HG03095 (cell line): ENCODE results near the gene APOC3.
"Not testable (repeated sequence)": the region's sequence is repeated elsewhere in the genome, so short reads cannot be mapped to it uniquely, and the experiment has no call there.

Experiments used
- ATAC-seq: cut with Tn5 transposase; IDR thresholded peaks from one replicate; pipeline ENCODE4 v1.9.1; 2021; ENCODE audit warnings: moderate library complexity; ENCODE audit not compliant: unreplicated experiment

Gene APOC3

GRCh38 chr11:116801662-116802061, 28.0 kb upstream of the APOC3 start:
- not testable (repeated sequence) for ATAC-seq

- ATAC-seq, result no peak
Measured at GRCh38 chr11:116804001-116804400, 25.7 kb upstream of the APOC3 start.

GRCh38 chr11:116807601-116808261, 22.0 kb upstream of the APOC3 start:
- ATAC-seq, result no peak

- no peak for ATAC-seq
Measured at GRCh38 chr11:116808262-116809175, 21.2 kb upstream of the APOC3 start.

GRCh38 chr11:116811194-116811593, 18.5 kb upstream of the APOC3 start:
- no peak for ATAC-seq

- no peak for ATAC-seq
Measured at GRCh38 chr11:116812109-116812508, 17.6 kb upstream of the APOC3 start.

- no peak for ATAC-seq
Measured at GRCh38 chr11:116813170-116813569, 16.5 kb upstream of the APOC3 start.

GRCh38 chr11:116813781-116814471, 15.8 kb upstream of the APOC3 start:
- ATAC-seq, result no peak

GRCh38 chr11:116814502-116814901, 15.2 kb upstream of the APOC3 start:
- no peak for ATAC-seq

GRCh38 chr11:116819049-116819448, 10.7 kb upstream of the APOC3 start:
- ATAC-seq, result no peak

- no peak for ATAC-seq
Measured at GRCh38 chr11:116821050-116821918, 8.4 kb upstream of the APOC3 start.

- ATAC-seq, result no peak
Measured at GRCh38 chr11:116822575-116822974, 7.1 kb upstream of the APOC3 start.

- ATAC-seq, result no peak
Measured at GRCh38 chr11:116823031-116823843, 6.5 kb upstream of the APOC3 start, which contains the start of gene APOA4. TSS of gene APOA4 (minus strand) at chr11:116823304. CDS start at chr11:116823191, 113 bp downstream.

- no peak for ATAC-seq
Measured at GRCh38 chr11:116825434-116825833, 4.3 kb upstream of the APOC3 start.

GRCh38 chr11:116825854-116826750, 3.6 kb upstream of the APOC3 start:
- no peak for ATAC-seq

- ATAC-seq, result no peak
Measured at GRCh38 chr11:116826751-116827431, 2.8 kb upstream of the APOC3 start.

GRCh38 chr11:116827461-116827860, 2.2 kb upstream of the APOC3 start:
- no peak for ATAC-seq
